Spinal cord (tissue), 10 donors: ENCODE results near the gene TUBA8. TPM values are rescaled to one million over a fixed set of nuclear protein-coding genes. Genes with fewer than 3 reads are reported as not detected.
"Not testable (repeated sequence)": the region's sequence is repeated elsewhere in the genome, so short reads cannot be mapped to it uniquely, and the experiment has no call there.

Source experiments
- DNase-seq, 6 donors: peaks; one replicate each; pipeline versions ENCODE4 v3.0.0 to v3.0.0-alpha.2; 2013 to 2015; ENCODE audit warnings: low spot score in 6 of 6, low read depth in 4 of 6
- H3K27ac ChIP-seq: one replicate; pipeline ENCODE4 v1.5.1; 2013; ENCODE audit warnings: low read depth, low read length, control low read depth
- H3K27me3 ChIP-seq: one replicate; pipeline ENCODE4 v1.6.1; 2013; ENCODE audit warnings: low read length; ENCODE audit not compliant: control insufficient read depth, insufficient read depth
- H3K36me3 ChIP-seq: one replicate; pipeline ENCODE4 v1.6.1; 2013; ENCODE audit warnings: low read length; ENCODE audit not compliant: control insufficient read depth, insufficient read depth
- H3K4me1 ChIP-seq: one replicate; pipeline ENCODE4 v1.6.1; 2013; ENCODE audit warnings: low read length; ENCODE audit not compliant: control insufficient read depth, insufficient read depth
- H3K4me3 ChIP-seq: one replicate; pipeline ENCODE4 v1.5.1; 2013; ENCODE audit warnings: low read depth, low read length, control low read depth
- H3K9me3 ChIP-seq: one replicate; pipeline ENCODE4 v1.6.1; 2013; ENCODE audit warnings: low read length; ENCODE audit not compliant: control insufficient read depth, insufficient read depth
- WGBS: methylation state at CpG from one replicate; pipeline ENCODE4 v1.1.5; 2013; ENCODE audit warnings: missing lambda C conversion rate; ENCODE audit not compliant: insufficient coverage; 5-methylcytosine and 5-hydroxymethylcytosine counted together
- polyA plus RNA-seq, 2 donors: library from polyadenylated mRNA; unstranded; fragments of 120-200 nt; gene quantifications; one replicate each; pipeline ENCODE4 v1.2.1, GENCODE V29; 2013; ENCODE audit not compliant: insufficient read length in 2 of 2
- total RNA-seq, 2 donors: library from RNA; depleted of rRNA in 1 of 2; stranded (reverse); fragments of 120-200 nt in 1 of 2; fragments of >200 nt in 1 of 2; gene quantifications; one replicate each; pipeline versions ENCODE4 v1.2.3 to v1.2.4, GENCODE V29; 2013 to 2014
- donor health status: healthy.

The TUBA8 gene
- total and polyA plus RNA-seq, 4 donors: 5.5 to 27.1 (median 17.2) TPM

- no peak overlapping the region for H3K27ac ChIP-seq
- DNase-seq: no peak
- H3K27me3 ChIP-seq: no peaks in the 10 kb centered on the region
- peaks cover 5% of the 10 kb centered on the region for H3K36me3 ChIP-seq
- H3K9me3 ChIP-seq: no peaks in the 10 kb centered on the region
- H3K4me1 ChIP-seq: peaks cover 10% of the 10 kb centered on the region
- 53% methylated on average over 11 of the region's 12 CpGs for WGBS
- H3K4me3 ChIP-seq: no peak overlapping the region
Observed at GRCh38 chr22:18157714-18158028, 47.1 kb downstream of the TUBA8 start.

- H3K9me3 ChIP-seq, H3K4me3 ChIP-seq, DNase-seq, H3K27ac ChIP-seq, H3K27me3 ChIP-seq, H3K36me3 ChIP-seq: not testable (repeated sequence)
- peaks cover 10% of the 10 kb centered on the region for H3K4me1 ChIP-seq
- WGBS: 95% methylated on average over 5 of the region's 8 CpGs
Observed at GRCh38 chr22:18160641-18161040, 50.0 kb downstream of the TUBA8 start.

- DNase-seq: peak in 1 of 6 donors; percentile 8
- 63% methylated on average over 4 of the region's 7 CpGs for WGBS
- H3K36me3 ChIP-seq, H3K9me3 ChIP-seq, H3K27ac ChIP-seq, H3K4me1 ChIP-seq, H3K27me3 ChIP-seq, H3K4me3 ChIP-seq: not testable (repeated sequence)
Observed at GRCh38 chr22:18163843-18164242, 53.2 kb downstream of the TUBA8 start.

- H3K4me1 ChIP-seq, H3K4me3 ChIP-seq, H3K36me3 ChIP-seq, H3K9me3 ChIP-seq, DNase-seq, H3K27me3 ChIP-seq, H3K27ac ChIP-seq: not testable (repeated sequence)
- 30% methylated on average over 2 of the region's 8 CpGs for WGBS
Observed at GRCh38 chr22:18164584-18164983, 54.0 kb downstream of the TUBA8 start.

- not testable (repeated sequence) for H3K27ac ChIP-seq, DNase-seq, H3K4me1 ChIP-seq, H3K36me3 ChIP-seq, H3K4me3 ChIP-seq, H3K9me3 ChIP-seq, H3K27me3 ChIP-seq
- no CpG with 5 or more reads among the region's 7 CpGs for WGBS
Observed at GRCh38 chr22:18165356-18165755, 54.7 kb downstream of the TUBA8 start.

- peaks cover 10% of the 10 kb centered on the region for H3K36me3 ChIP-seq
- not testable (repeated sequence) for DNase-seq, H3K4me1 ChIP-seq, H3K27me3 ChIP-seq, H3K4me3 ChIP-seq, H3K9me3 ChIP-seq, H3K27ac ChIP-seq
- WGBS: 73% methylated on average over 8 of the region's 17 CpGs
Observed at GRCh38 chr22:18170284-18170683, 59.7 kb downstream of the TUBA8 start.

GRCh38 chr22:18172203-18172602, 61.6 kb downstream of the TUBA8 start:
- H3K27me3 ChIP-seq, H3K9me3 ChIP-seq, H3K4me3 ChIP-seq, H3K4me1 ChIP-seq, DNase-seq, H3K27ac ChIP-seq: not testable (repeated sequence)
- WGBS: no CpG with 5 or more reads among the region's 3 CpGs
- peaks cover 10% of the 10 kb centered on the region for H3K36me3 ChIP-seq

- not testable (repeated sequence) for DNase-seq, H3K27ac ChIP-seq, H3K27me3 ChIP-seq, H3K4me1 ChIP-seq, H3K9me3 ChIP-seq, H3K4me3 ChIP-seq
- 97% methylated on average over 4 of the region's 8 CpGs for WGBS
- peaks cover 10% of the 10 kb centered on the region for H3K36me3 ChIP-seq
Observed at GRCh38 chr22:18172776-18173175, 62.2 kb downstream of the TUBA8 start.

GRCh38 chr22:18173441-18173840, 62.8 kb downstream of the TUBA8 start:
- H3K27ac ChIP-seq, H3K27me3 ChIP-seq, H3K4me1 ChIP-seq, H3K9me3 ChIP-seq, H3K36me3 ChIP-seq, H3K4me3 ChIP-seq, DNase-seq: not testable (repeated sequence)
- no CpG with 5 or more reads among the region's 2 CpGs for WGBS
